Sigmoid colon (tissue), 3 donors: ENCODE measurements around the gene ETV6.

Experiments
- POLR2A ChIP-seq, 2 donors: fragments of 450-650 bp; IDR thresholded peaks; one replicate each; pipeline ENCODE4 v1.6.1; 2016; ENCODE audit warnings: antibody characterized with exemption in 2 of 2, mild to moderate bottlenecking in 2 of 2, moderate library complexity in 2 of 2
- TF ChIP-seq, protein P1 (sequence below), 4 experiments: fragments of 450-650 bp in 3 of 4; fragments of 200-600 bp in 1 of 4; IDR thresholded peaks; one replicate each; pipeline ENCODE4 v1.5.1; 2016 to 2019; ENCODE audit warnings: antibody characterized with exemption in 4 of 4, mild to moderate bottlenecking in 3 of 4, moderate library complexity in 2 of 4

GRCh38 chr12:11667171-11667570 is 17.7 kb downstream of the ETV6 start:
- TF ChIP-seq, protein P1, sequence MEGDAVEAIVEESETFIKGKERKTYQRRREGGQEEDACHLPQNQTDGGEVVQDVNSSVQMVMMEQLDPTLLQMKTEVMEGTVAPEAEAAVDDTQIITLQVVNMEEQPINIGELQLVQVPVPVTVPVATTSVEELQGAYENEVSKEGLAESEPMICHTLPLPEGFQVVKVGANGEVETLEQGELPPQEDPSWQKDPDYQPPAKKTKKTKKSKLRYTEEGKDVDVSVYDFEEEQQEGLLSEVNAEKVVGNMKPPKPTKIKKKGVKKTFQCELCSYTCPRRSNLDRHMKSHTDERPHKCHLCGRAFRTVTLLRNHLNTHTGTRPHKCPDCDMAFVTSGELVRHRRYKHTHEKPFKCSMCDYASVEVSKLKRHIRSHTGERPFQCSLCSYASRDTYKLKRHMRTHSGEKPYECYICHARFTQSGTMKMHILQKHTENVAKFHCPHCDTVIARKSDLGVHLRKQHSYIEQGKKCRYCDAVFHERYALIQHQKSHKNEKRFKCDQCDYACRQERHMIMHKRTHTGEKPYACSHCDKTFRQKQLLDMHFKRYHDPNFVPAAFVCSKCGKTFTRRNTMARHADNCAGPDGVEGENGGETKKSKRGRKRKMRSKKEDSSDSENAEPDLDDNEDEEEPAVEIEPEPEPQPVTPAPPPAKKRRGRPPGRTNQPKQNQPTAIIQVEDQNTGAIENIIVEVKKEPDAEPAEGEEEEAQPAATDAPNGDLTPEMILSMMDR (IDR thresholded peaks at IDR 0.05), result no peak
- TF ChIP-seq POLR2A (IDR thresholded peaks at IDR 0.05), result no peak
